HG03378 (cell line): ENCODE measurements around the gene LELP1.
"Not testable (repeated sequence)": the region's sequence is repeated elsewhere in the genome, so short reads cannot be mapped to it uniquely, and the experiment has no call there.

Experiments
- ATAC-seq: cut with Tn5 transposase; IDR thresholded peaks from one replicate; pipeline ENCODE4 v1.9.1; 2021; ENCODE audit warnings: mild to moderate bottlenecking, moderate library complexity; ENCODE audit not compliant: unreplicated experiment

LELP1 gene

GRCh38 chr1:153203130-153203529 is at the start of gene LELP1:
TSS of gene LELP1 (plus strand) at chr1:153203430. CDS start at chr1:153204708, 1,278 bp downstream.
- no peak for ATAC-seq

DNA sequence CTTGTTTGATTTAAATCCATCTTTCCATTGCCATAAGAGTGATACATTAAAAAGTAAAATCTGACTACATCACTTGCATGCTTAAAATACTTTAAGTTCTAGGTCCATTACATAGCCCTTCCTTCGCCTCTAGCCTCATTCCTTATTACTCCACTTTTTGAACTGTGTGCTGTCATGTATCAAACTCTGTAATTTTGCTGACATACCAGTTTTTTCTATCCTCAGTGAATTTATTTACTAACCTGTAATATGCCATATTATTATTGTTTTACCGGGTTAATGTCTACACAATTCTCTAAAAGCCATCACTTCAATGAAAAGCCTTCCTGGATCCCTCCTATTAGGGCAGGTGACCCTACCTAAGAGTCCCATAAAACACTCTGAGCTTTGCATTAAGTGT is 47.7 kb upstream of the LELP1 start:
- ATAC-seq = no peak

GRCh38 chr1:153168686-153169085 is 34.5 kb upstream of the LELP1 start:
- ATAC-seq = no peak

- ATAC-seq = no peak
These were observed 28.6 kb upstream of the LELP1 start for GRCh38 chr1:153174624-153175023.

DNA sequence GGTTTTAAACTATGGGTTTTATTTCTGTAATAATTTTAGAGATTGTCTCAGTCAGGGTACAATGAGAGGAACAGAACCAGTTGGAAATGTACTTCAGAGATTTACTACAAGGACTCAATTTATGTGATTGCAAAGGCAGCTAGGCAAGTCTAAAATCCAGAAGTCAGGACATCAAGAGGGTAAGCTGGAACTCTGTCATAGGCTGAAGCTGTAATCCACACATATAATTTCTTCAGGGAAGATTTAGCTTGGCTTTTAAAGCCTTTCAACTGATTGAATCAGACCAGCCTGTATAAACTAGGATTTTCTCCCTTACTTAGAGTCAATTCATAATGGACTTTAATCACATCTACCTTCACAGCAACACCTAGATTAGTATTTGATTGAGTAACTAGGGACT is 24.3 kb upstream of the LELP1 start:
- no peak for ATAC-seq

GRCh38 chr1:153180556-153180955 is 22.7 kb upstream of the LELP1 start:
- no peak for ATAC-seq

DNA sequence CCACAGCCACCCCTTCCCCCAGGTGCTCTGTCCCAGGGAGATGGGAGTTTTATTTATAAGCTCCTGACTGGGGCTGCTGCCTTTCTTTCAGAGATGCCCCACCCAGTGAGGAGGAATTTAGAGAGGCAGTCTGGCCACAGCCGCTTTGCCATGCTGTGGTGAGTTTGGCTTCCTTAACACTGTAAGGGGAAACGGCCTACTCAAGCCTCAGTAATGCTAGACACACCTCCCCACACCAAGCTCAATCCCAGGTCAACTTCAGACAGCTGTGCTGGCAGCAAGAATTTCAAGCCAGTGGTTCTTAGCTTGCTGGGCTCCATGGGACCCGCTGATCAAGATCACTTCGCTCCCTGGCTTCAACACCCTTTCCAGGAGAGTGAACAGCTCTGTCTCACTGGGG is 14.9 kb upstream of the LELP1 start:
- ATAC-seq = not testable (repeated sequence)

DNA sequence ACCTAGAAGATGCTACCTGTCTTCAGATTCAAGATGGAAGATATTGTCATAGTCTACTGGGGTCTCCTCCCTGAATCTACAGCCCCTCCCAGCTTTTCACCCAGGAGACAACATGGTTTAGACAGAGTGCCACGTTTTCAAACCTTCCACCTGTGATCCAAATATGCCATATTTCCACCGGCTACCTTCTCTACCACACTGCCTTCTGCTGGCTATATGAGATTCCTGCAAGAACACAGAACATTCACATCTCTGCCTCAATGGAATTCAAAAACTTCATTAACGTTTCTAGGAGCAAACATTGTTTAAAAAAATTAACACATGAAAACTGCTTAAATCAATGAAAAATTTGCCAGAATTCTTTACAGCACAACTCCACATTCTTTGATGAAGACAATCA is 12.9 kb upstream of the LELP1 start:
- ATAC-seq = no peak

DNA sequence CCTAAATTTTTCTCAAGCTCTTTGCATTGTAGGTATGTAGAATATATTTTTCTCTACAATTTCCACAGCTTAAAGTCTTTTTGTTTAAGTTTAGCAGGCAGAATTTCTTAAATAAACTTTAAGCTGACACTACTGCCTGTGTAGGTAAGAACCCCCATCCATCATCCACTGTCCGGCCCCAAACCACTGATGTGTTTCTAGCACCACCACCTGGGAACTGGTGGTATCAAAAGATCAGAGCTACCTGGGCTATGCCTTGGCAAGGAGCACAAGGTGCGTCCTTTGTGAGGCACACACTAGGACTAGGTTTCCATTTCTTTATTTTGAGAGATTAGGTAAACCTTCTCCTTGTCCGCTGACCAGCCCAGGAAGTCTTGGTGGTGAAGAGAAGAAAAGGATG is 10.5 kb upstream of the LELP1 start:
- no peak for ATAC-seq

DNA sequence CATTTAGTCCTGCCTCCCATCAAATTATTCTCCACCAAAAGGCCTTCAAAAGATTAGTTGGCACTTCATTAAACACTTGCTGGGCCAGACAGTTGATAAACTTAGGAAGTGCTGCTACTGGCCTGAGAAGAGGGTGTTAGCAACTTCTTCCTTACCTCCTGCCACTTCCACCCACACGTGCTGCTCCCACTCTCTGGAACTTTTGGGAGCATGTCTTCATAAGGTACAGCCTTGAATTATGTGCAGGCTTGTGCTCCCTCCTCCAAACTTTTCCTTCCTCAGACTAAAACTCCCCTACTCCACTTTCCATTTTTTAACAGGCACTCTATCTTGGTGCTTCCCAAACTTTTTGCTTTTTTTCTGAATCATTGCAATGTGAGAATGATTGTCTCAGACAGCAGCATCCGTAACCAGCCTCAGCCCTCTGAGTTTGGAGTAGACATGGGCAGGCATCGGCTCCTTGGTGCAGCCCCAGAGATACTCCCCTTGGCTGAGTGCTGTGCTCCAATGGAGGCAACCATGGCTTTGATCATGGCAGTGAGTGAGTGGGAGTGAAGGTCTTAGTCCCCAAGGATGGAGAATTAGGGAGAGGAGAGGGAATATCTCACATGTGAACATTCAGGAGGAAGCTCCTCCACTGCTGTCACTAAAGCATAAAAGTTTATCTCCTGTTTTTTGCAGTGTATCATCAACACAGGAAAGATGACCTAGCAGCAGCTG is 8.7 kb upstream of the LELP1 start:
- ATAC-seq = no peak

- ATAC-seq = no peak
These were observed 8.0 kb upstream of the LELP1 start for GRCh38 chr1:153195216-153195615.

DNA sequence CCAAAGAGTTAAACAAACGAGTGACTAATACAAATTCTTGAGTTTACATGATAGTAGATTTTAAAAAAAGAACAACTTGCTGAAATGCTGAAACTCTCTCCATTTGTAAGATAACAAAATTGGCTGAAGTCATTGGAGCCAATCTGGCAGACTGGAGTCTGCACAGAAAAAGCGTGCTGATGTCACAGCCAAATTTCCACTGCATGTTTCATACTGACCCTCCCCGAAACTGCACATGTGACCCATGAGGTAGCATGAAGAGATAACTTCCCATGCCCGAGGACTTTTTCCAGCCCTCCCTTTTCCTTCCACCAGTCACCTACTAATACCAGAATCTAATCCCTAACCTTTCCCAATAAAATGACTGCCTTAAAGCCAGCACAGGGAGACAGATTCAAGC is 1.2 kb upstream of the LELP1 start:
- ATAC-seq = no peak

GRCh38 chr1:153206631-153207030 is 3.4 kb downstream of the LELP1 start:
- ATAC-seq = no peak

DNA sequence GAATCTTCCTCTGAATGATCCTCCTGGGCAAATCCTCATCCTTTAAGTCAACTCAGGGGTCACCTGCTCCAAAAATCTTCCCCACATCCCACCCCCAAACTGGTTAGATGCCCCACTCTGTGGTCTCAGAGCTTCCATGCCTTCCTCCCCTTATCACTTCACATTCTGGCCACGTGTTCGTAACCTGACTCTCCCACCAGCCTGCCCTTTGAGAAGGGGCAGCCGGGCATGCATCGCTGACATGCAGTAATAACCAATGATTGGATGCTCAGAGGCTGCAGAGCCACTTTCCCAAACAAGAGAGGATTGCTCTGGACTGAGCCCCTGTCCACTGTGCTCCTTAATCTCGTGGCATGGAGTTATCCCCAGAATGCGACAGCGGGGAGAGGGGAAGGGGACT is 7.0 kb downstream of the LELP1 start:
- ATAC-seq = no peak

- no peak for ATAC-seq
These were observed 9.0 kb downstream of the LELP1 start for GRCh38 chr1:153212201-153212600.

- ATAC-seq = no peak
These were observed 10.3 kb downstream of the LELP1 start for GRCh38 chr1:153213519-153213918.

DNA sequence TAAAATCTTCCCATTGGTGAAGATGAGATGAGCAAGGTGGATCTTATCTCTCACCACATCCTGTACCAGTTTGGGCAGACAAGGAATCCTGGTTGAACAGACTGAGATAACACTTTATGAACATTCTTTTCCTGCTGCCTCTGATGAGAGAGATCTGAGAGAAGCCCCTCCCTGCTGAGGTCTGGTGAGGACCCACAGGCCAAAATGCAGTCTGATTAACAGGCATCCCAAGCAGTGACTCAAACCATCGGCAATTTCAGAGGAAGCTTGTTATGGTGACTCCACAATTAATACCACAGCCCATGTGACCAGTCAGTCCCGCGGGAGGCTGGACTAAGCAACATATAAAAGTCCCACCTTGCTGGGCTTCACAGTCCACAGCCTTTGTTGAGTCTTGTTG is 14.0 kb downstream of the LELP1 start, which contains the start of gene PRR9:
PRR9 (plus strand) TSS at position 373 of the 400 bp plus-strand sequence. CDS start 561 bp downstream, outside the sequence.
- ATAC-seq = no peak

GRCh38 chr1:153217744-153218416 is 14.7 kb downstream of the LELP1 start:
- no peak for ATAC-seq

GRCh38 chr1:153220606-153221303 is 17.5 kb downstream of the LELP1 start:
- ATAC-seq = no peak

DNA sequence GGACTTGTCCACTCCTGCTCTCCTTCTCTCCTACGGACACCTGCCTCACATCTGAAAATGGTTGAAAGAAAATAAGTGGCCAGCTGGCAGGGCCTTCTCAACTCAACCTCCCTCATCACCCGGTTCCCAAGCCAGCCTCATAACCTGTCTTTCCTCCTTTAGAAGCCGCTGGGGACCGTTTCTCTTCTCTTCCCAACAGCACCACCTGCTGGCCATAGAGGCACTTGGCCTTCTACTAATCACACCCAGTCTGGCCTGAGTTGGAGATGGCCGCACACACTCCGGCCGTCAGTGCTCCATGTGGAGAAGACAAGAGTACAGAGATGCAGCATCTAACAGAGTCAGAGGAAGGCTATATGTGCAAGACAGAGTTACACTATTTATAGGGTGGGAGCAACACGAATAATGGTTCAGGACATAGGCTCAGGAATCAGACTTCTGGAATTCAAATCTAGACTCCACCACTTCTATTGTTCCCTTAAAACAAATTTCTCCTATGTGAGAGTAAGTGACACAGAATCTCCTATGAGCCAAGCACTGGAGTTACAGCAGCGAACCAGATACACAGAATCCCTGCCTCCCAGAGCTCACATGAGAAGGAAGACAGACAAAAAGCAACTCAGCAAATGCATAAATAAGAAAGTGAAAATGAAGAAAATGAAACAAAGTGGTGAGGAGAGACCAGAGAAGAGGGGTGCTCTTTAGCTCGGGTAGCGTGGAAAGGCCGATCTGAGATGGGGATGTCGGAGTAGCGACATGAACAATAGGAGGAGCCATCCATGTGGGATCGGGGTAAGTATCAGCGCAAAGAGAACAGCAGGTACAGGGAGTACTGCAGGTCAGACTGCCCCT is 20.0 kb downstream of the LELP1 start:
- ATAC-seq = not testable (repeated sequence)

GRCh38 chr1:153227810-153228209 is 24.6 kb downstream of the LELP1 start:
- ATAC-seq = no peak
